Stimulated activated CD4-positive, alpha-beta T cell treated with anti-CD3 and anti-CD28 coated beads, Interleukin-4, amount 100 ng/mL, for 4 hours (primary cell): ENCODE data around the gene RNF11.

Experiments used
- DNase-seq, 2 experiments: peaks; one replicate each; pipeline ENCODE4 v3.0.0-alpha.2; 2020

The RNF11 gene

DNA sequence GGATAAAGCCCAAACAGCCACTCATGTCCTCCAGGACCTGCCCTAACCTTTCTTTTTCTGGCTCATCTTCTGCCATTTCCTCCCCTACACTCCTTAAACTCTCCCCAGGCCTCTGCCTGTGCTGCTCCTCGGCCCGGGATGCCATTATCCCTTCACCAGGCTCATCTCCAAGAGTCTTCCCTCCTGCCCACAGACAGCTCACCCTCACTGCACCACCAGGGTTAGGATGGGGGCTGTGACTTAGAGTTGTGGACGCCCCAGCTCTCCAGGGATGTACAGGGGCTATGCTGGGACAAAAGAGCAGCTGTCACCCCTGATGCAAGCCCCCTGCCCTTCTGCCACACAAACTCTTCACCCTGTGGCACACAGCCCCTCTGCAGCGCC, 62.2 kb downstream of the RNF11 start:
- DNase-seq, result no peak

DNA sequence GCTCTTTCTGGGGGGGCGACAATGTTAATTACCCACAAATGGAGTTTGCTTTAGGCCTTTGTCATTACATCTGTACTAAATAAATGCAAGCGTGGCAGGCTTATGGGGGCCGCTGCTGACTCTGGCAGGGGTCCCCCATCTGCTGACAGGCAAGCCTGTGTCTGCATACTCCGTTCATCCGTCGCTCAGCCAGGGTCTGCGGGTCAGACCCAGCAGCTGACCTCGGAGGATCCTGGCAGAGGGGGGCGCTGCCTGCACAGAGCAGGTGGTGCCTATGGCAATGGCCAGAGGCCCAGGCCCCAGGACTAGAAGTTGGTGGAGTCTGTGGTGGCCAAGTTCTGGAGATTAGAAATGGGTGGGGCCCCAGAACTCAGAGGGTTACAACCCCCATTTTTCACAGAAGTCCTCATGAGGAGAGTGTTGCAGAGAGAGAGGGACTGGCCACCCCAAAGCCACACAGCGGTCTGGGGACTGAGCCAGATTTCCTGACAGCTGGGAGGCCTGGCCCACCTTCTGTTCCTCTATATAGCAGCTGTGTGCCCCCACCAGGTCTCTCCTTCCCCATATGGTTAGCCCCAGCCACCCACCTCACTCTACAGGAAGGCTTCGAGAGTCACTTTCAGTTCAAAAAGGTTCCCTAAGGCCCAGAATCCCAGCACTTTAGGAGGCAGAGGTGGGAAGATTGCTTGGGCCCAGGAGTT, 63.3 kb downstream of the RNF11 start:
- no peak for DNase-seq

DNA sequence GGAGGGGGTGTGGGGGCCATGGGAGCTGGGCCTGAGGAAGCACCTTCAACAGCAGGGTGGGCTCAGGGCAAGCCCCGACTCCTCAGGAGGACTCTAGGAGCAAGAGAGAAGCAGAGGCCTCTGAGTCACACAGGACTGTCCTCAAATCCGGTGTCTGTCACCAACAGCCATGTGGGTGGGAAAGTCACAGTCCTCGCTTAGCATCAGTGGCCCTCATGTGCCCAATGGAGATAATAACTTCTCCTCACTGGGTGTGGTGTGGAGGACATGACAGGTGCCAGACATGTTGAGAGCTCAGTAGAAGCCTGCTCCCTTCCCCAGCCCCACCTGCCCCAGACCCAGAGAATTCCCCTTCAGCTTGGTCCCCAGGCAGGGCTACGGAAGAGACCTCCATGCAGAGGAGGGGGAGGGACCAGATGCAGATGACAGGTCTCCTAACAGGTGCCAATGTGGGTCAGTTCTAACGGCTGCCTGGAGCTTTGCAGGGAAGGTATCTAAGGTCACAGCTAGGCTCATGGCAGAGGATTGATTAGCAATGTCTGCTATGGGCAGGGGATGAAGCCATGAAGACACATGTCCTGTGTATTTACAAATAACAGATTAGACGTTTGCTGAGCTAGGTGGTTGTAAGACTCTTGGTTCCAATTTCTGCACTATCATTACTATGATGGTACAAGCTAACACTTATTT, 64.1 kb downstream of the RNF11 start:
- no peak for DNase-seq

DNA sequence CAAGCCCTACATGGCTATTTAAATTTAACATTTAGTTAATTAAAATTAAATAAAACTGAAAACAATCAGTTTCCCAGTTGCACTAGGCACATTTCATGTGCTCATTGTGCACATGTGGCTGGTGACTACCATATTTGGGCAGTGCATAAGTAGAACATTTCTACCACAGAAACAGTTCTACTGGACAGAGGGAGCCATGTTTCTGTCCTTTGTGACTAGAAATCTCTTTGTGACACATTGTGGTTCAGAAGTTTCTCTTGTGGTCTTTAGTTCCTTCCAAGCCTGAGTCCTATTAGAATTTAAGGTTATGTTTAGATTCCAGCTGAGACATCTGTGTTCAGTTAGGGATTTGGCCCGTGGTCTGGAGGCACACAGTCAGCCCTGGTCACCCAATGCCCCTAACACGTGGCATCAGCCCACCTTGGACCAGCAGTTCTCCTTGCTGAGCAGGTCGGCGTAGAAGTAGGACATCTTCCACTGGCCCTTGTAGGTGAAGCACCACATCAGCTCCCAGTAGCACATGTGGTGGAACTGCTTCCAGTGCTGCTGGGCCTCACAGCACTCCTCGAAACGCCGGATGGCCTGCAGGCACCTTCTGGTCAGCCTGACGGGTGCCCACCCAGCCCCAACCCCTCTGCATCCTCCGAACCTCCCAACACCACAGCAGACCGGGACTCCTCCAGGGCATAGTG, 65.2 kb downstream of the RNF11 start:
- no peak for DNase-seq

DNA sequence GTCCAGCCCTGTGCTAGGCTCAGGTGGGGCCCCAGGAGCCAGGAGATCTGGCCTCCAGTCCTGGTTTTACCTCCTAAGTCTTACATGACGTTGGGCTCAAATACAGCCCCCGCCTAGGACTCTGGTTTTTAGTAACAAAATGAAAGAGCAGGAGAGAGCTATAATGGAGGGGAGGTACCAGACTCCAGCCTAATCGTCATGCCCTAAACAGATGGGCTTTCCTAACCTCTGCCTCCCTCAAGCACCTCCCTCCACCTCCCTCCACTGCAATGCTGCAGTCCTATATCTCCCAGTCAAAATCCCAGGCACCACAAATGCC, 65.7 kb downstream of the RNF11 start:
- DNase-seq, result no peak

DNA sequence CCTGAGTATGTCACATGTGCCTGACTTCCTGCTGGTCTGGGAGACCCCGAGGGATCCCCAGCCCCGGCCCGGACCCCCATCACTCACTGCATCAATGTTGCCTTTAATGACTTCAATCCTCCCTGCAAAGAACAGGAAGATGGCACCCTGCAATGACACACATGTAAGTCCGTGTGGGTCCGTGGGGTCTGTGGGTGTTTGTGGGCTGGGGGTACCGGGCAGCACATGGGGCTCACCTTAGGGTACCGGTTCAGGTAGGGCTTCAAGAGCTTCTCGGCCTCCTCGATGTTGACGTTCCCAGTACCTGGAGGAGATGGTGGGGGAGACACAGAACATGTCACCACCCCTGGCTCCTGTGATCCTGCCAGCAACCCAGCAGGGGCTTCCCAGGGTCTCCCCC, 66.2 kb downstream of the RNF11 start:
- no peak for DNase-seq

DNA sequence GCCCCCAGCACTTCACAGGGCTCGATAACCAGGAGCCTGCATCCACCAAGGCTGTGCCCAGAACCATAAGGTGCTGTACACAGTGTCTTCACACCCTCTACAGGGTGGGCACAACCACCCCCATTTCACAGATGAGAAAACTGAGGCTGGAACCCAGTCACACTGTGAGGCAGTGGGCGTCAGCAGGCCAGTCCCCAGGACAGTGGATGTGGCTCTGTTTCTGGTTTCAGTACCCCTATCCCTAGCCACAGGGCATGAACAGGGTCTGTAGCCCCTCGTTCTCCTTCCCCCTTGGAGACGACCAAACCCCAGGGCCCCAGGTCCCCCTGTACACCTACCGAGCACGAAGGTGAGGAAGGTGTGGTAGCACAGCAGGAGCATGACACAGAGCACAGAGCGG, 66.7 kb downstream of the RNF11 start:
- no peak for DNase-seq

DNA sequence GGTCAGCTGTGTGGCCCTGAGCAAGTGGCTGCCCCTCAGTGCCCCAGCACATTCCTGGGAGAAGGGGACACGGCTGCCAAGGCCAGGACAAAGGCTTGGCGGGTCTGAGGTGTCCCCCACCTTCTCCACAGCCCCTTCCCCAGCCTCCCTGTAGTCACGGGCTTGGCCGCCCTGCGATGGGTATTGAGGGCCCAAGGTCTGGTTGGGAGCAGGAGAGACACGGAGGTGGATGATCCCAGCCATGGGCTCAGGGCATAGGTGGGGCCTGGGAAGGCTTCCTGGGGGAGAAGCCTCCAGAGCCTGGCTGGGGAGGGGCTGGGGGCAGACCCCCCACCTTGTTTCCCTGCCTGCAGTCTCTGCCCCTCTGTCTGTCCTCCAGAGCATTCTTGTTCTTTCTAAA, 67.2 kb downstream of the RNF11 start:
- no peak for DNase-seq

DNA sequence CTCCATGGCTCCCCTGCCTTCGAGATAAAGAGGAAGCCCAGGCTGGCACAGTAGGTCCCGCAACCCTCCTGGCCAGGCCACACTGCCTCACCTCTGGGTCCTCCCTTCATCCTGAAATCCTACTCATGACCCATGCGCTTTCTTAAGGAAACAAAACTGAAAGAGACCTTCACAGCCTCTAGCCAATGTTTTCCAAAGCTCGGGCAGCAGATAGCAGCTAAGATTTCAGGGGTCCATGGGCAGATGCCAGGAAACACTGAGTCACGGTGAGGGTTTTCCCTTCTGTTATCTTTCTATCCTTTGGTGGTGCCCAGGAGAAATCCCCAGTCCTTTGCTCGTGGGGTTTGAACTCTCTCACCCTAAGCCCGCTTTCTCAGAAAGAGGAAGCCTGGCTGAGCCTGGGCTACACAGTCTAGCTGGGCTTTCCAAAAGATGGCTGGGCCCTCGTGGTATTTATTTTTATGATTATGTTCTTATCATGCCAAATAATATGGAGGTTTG, 67.7 kb downstream of the RNF11 start:
- DNase-seq, result no peak

DNA sequence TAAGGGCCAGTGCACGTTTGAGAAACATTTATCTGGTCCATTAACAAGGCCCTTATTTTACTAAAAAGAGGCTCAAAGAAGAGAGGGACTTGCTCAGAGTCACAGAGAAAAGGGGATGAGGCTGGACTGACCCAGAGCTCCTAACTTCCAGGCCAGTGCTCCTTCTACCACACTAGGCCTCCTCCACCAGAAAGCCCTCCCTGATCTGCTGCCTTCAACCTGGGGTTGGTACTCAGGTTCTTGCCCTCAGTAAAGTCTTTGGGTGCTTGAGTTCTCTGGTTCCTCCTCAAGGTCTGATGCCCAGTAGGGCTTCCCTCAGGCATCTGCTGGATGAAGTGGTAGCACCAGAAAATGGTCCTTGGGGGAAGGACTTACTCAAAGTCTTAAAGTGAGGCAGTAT, 68.3 kb downstream of the RNF11 start:
- DNase-seq, result no peak

DNA sequence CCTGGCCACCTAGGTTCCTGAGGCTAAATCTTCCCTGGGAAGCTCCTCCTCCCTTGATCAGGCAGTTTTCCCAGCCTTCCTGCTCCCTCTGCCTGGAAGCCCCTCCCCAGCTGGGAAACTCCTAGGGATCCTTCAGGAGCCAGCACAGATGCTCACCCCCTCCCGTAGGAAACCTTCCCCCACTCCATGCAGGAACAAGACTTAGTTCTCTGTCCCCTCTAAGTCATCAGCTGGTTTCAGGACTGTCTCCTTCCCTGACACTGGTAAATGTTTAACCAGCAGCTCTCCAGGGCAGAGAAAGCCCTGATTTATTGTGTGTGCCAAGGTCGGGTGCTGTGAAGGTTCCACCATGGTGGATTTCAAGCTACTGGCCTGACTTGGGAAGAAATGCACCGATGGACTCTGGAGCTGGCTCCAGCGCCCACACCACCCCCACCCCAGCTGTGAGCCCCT, 69.3 kb downstream of the RNF11 start:
- no peak for DNase-seq

DNA sequence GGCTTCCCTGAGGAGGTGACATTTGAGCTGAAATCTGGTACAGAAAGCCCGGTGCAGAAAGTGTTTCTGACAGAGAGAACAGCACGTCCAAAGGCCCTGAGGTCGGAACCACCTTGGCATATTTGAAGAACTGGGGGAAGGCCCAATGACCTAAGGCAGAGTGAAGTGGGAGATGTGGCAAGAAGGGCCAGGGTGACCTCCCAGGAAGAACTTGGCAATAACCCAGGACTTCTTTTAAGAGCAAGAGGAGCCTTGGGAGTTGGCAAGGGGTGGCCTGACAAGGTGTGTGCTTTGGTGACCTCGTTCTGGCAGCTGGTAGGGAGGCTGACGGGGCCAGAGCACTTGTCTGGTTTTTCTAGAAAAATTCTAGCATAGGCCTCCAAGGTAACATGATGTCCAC, 70.9 kb downstream of the RNF11 start:
- DNase-seq, result no peak

DNA sequence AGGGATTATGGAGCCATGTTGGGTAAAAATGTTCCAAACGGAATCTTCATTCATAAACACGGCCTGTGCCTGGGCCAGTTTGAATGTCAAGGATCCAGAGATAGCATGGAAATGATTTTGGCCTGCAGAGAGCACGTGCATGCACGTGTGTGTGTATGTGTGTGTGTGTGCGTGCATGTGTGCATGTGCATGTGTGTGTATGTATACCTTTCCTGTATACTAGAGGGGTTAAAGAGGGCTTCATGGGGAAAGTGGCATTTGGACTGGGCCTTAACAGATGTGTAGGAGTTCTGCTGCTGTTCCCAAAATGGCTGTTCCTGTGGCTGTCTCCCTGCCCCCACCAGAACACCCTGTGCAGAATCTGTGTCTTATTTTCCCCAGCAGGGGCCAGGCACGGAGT, 72.6 kb downstream of the RNF11 start:
- no peak for DNase-seq

DNA sequence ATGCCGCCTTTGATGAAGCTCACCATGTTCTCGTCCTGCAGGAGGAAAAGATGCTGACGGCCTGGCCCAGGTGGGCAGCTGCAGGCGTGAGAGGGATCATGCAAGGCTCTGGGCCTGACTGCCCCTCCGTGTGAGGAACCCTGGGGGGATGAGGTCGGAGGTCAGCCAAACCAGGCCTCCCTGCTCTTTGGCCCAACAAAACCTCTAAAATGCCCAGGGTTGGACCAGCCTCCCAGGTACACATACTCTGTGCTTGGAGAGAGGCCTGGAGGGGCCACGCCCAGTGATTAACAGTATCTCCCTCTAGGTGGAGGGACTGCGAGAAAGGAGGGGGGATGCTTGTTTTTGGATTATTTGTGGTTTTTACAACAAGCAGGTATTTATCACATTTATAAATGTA, 73.2 kb downstream of the RNF11 start:
- DNase-seq, result no peak

DNA sequence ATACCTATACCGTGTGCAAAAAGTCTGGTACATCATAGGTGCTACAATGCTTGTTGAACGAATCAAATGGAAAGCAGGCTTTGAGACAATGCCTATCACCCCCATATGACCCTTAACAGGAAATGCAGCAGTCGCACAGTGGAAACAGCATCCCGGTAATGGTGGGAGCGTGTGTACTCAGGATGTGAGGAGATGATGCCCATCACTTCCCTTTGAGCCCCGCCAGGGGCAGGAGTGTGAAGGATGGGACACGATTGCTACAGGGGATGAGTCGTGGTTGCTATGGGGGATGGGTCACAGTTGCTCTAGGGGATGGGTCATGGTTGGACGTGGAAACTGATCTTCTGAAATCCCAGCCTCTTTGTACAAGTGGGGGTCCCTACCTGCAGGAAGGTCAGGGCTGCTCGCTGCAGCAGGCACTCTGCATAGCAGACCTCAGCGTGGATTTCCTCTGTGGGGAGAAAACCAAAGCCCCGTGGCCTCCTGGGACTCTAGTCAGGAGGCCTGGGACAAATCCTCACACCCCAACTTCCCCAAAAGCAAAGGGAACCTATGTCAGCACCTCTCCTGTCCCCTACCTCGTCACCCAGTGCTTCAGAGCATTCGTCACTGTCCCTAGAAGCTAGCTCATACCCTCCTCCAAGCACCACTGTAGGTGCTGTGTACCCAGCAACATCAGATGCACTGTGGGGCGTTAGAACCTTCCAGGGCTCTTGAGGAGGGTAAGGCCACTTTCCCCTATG, 75.0 kb downstream of the RNF11 start:
- DNase-seq, result no peak

DNA sequence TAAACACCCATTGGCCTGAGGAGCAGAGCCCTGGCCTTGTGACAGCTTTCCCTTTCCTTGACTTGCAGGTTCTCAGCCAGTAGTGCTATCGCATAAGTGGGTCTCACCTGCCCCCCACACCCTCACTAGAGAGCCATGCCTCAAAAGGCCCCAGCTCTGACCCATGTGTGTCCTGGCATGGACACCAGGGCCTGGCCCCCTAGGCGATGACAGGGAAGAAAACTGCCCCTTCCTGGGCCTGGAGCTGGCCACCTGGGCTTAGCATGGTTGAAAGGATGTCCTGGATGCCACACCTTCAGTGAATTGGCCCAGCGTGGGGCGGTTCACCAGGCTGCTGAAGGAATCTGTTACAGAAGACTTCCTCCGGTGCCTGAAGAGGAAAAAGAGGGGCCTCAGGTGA, 75.8 kb downstream of the RNF11 start:
- no peak for DNase-seq

DNA sequence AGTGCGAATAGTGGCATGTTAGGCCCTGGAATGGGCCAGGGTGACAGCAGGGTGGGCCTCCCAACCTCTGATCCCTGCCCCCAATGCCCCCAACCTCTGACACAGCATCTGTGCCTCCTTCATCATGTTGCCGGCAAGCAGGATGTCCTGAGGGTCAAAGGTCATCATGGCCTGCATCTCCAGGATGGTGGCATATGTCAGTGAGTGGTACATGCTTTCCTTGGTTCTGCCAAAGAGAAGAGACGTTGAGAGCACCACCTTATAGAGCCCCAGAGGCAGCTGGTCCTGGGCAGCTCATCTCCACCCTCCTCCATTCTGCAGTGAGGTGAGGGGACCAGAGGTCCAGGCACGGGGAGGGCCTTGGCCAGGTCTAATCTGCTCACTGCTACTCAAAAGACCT, 76.6 kb downstream of the RNF11 start:
- DNase-seq, result no peak

DNA sequence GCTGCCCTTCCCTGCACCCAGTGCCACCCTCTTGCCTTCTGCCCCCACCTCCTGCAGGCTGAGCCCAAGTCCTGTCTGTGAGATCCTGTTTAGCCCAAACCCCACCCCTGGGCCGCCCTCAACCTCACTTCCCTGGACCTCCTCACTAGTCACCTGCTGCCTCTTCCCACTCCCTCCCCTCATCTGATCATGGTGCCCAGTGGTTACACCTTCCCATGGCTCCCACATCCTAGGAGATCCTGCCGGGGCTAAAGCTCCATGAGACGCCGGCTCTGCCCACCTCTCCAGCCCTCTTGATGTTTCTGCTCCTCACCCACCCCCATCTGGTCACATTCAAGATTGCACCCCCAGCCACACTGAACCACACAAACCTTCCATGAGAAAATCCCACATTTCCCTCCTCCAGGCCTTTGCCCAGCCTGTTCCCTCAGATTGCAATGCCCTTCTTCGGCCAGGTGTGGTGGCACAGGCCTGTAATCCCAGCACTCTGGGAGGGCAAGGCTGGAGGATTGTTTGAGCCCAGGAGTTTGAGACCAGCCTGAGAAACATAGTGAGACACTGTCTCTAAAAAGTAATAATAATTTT, 77.3 kb downstream of the RNF11 start:
- no peak for DNase-seq

DNA sequence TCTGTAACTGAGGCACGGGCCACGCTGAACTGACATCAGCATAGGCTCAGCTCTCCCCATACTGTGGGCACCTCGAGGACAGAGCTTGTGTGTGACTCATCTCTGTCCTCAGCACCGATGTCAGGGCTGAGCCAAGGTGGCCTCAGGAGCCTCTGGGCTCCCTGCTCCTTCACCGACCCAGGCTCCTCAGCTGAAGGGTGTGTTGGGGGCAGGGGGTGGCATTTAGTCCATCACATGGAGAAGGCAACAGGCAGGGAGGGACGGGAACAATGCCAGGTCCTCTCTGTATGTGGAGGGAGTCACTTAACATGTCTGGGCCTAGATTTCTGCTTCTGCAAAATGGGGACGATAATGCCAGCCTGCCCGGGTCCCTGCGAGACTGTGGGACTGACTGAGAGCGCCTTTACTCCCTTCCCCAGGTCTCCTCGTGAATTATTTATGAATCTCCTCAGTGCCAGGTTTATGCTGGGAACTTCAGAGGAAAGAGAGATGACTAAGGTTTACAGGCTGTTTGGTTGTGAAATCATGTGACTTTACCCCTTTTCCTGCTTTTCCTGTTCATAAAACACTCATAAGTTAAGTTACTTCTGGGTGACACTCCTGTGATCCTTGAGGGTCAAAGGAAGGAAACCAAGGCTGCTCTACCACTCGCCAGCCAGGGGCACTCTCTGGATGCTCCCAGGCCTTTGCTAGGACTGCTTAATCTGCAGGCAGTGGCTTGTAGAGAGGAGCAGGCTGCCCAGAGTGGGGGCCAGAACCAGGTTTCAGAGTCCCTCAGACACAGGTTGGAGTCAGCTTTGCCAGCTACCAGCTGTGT, 78.1 kb downstream of the RNF11 start:
- DNase-seq, result no peak

DNA sequence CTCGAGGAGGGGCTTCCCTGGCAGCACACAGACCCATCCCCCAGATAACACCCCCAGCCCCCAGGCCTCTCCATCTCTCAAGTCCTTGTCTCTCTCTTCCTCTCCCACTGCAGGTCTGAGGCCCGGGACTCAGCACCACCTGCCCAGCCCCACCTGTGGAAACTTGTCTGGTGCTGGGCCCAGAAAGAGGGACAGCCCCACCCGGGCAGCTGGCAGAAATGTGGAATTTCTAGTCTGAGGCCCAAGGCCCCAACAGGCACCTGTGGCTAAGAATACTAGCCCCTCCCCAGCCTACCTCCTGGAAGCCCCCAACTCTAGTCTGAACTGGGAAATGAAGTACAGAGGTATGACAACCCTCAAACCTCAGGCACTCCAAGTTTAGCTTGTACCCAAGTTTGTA, 78.9 kb downstream of the RNF11 start:
- no peak for DNase-seq

DNA sequence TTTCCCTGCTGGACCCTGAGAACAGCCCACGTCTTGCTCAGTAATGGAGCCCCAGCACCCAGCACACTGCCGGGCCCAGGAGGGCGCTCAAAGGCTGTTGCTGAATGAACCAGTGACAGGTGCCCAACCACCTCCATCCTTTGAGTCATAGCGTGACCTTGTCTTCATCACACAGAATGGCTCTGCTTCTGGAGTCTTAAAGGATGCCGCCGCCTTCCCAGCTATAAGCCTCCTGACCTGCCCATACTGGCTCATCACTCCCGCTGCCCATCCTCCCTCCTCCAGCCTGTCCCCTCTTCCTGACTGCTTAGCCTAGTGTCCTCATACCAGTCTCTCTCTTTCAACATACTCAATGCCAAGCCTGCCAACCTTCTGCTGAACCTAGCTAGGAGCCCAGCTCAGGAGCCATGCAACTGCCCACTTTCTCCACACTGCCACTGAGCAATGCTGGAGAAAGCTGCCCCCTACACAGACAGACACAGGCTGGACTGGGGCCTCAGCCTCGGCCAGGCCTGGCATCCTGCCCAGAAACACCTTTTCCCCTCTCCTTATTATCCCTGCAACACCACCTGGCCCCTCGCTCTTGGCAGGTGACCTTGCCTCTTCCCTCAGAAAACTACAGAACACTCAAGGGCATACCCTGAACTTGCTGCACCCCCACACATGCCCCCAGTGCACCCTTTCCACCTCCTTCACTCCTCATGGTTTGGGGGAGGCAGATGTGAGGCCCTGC, 80.2 kb downstream of the RNF11 start:
- DNase-seq, result no peak

DNA sequence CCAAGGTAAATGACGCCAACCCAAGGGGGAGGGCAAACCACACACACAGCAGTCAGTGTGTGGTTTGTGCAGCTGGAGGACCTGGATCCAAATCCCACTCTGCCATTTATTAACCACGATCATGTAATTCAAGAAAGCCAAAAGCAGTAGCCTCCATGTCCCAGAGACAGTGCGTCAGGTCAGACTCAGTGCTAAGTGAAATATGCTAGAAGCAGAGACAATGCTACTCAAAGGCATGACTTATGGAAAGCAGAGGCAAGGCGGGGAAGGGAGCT, 80.7 kb downstream of the RNF11 start:
- DNase-seq, result no peak
